Measurements from ENCODE around the gene PSD4.

Gene PSD4

GRCh38 chr2:113207021-113207420 lies 33.2 kb downstream of the PSD4 start:
- H3K4me1 ChIP-seq (ENCODE audit: control insufficient read depth, low read depth, low read length) = peaks cover 2% of the 10 kb centered on the region

GRCh38 chr2:113208396-113208795 lies 34.6 kb downstream of the PSD4 start:
- Histone ChIP-seq H3K27ac (ENCODE audit: low read length) (no peak overlapping the region), H3K9me3 (ENCODE audit: control insufficient read depth, low read depth, low read length) (no peaks in the 10 kb centered on the region), H3K4me3 (ENCODE audit: low read length) (no peak overlapping the region), H3K9ac (ENCODE audit: low read length) (no peak overlapping the region), H3K4me1 (ENCODE audit: control insufficient read depth, low read depth, low read length) (peaks cover 4% of the 10 kb centered on the region), H3K27me3 (ENCODE audit: control insufficient read depth, insufficient read depth, low read length) (no peaks in the 10 kb centered on the region), H3K36me3 (ENCODE audit: control insufficient read depth, low read depth, low read length) (no peaks in the 10 kb centered on the region)

More at GRCh38 chr2:113207021-113207420, 33.2 kb downstream of the PSD4 start:
- no peaks in the 10 kb centered on the region for H3K9me3 ChIP-seq (ENCODE audit: control insufficient read depth, low read depth, low read length)
- no peaks in the 10 kb centered on the region for H3K36me3 ChIP-seq (ENCODE audit: control insufficient read depth, low read depth, low read length)
- H3K4me3 ChIP-seq (ENCODE audit: low read length) = no peak overlapping the region
- H3K9ac ChIP-seq (ENCODE audit: low read length) = no peak overlapping the region
- H3K27ac ChIP-seq (ENCODE audit: low read length) = no peak overlapping the region
- H3K27me3 ChIP-seq (ENCODE audit: control insufficient read depth, insufficient read depth, low read length) = no peaks in the 10 kb centered on the region

GRCh38 chr2:113209011-113209645 lies 35.4 kb downstream of the PSD4 start:
- peaks cover 9% of the 10 kb centered on the region for H3K4me1 ChIP-seq (ENCODE audit: control insufficient read depth, low read depth, low read length)
- H3K27me3 ChIP-seq (ENCODE audit: control insufficient read depth, insufficient read depth, low read length) = no peaks in the 10 kb centered on the region
- no peak overlapping the region for H3K9ac ChIP-seq (ENCODE audit: low read length)
- H3K9me3 ChIP-seq (ENCODE audit: control insufficient read depth, low read depth, low read length) = no peaks in the 10 kb centered on the region
- no peak overlapping the region for H3K27ac ChIP-seq (ENCODE audit: low read length)
- H3K4me3 ChIP-seq (ENCODE audit: low read length) = no peak overlapping the region
- no peaks in the 10 kb centered on the region for H3K36me3 ChIP-seq (ENCODE audit: control insufficient read depth, low read depth, low read length)

GRCh38 chr2:113209646-113210171 lies 35.9 kb downstream of the PSD4 start:
- Histone ChIP-seq H3K36me3 (ENCODE audit: control insufficient read depth, low read depth, low read length) (no peaks in the 10 kb centered on the region), H3K27ac (ENCODE audit: low read length) (no peak overlapping the region), H3K9me3 (ENCODE audit: control insufficient read depth, low read depth, low read length) (no peaks in the 10 kb centered on the region)

GRCh38 chr2:113211226-113212105 lies 37.7 kb downstream of the PSD4 start:
- Histone ChIP-seq H3K9me3 (ENCODE audit: control insufficient read depth, low read depth, low read length) (no peaks in the 10 kb centered on the region), H3K36me3 (ENCODE audit: control insufficient read depth, low read depth, low read length) (no peaks in the 10 kb centered on the region), H3K4me3 (ENCODE audit: low read length) (no peak overlapping the region), H3K27me3 (ENCODE audit: control insufficient read depth, insufficient read depth, low read length) (no peaks in the 10 kb centered on the region), H3K4me1 (ENCODE audit: control insufficient read depth, low read depth, low read length) (peaks cover 9% of the 10 kb centered on the region), H3K9ac (ENCODE audit: low read length) (no peak overlapping the region), H3K27ac (ENCODE audit: low read length) (no peak overlapping the region)

More at GRCh38 chr2:113209646-113210171, 35.9 kb downstream of the PSD4 start:
- peaks cover 9% of the 10 kb centered on the region for H3K4me1 ChIP-seq (ENCODE audit: control insufficient read depth, low read depth, low read length)
- no peak overlapping the region for H3K9ac ChIP-seq (ENCODE audit: low read length)
- no peaks in the 10 kb centered on the region for H3K27me3 ChIP-seq (ENCODE audit: control insufficient read depth, insufficient read depth, low read length)
- H3K4me3 ChIP-seq (ENCODE audit: low read length) = no peak overlapping the region

- H3K4me3 ChIP-seq (ENCODE audit: low read length) = no peak overlapping the region
- H3K9ac ChIP-seq (ENCODE audit: low read length) = no peak overlapping the region
- H3K9me3 ChIP-seq (ENCODE audit: control insufficient read depth, low read depth, low read length) = no peaks in the 10 kb centered on the region
- H3K27me3 ChIP-seq (ENCODE audit: control insufficient read depth, insufficient read depth, low read length) = no peaks in the 10 kb centered on the region
- peaks cover 14% of the 10 kb centered on the region for H3K4me1 ChIP-seq (ENCODE audit: control insufficient read depth, low read depth, low read length)
- no peaks in the 10 kb centered on the region for H3K36me3 ChIP-seq (ENCODE audit: control insufficient read depth, low read depth, low read length)
- no peak overlapping the region for H3K27ac ChIP-seq (ENCODE audit: low read length)
These were observed 38.7 kb downstream of the PSD4 start for GRCh38 chr2:113212245-113213060.

GRCh38 chr2:113213061-113213930 lies 39.5 kb downstream of the PSD4 start:
- H3K27ac ChIP-seq (ENCODE audit: low read length) = no peak overlapping the region
- no peaks in the 10 kb centered on the region for H3K9me3 ChIP-seq (ENCODE audit: control insufficient read depth, low read depth, low read length)
- H3K4me3 ChIP-seq (ENCODE audit: low read length) = no peak overlapping the region
- H3K27me3 ChIP-seq (ENCODE audit: control insufficient read depth, insufficient read depth, low read length) = no peaks in the 10 kb centered on the region
- H3K36me3 ChIP-seq (ENCODE audit: control insufficient read depth, low read depth, low read length) = no peaks in the 10 kb centered on the region
- H3K4me1 ChIP-seq (ENCODE audit: control insufficient read depth, low read depth, low read length) = peaks cover 19% of the 10 kb centered on the region
- H3K9ac ChIP-seq (ENCODE audit: low read length) = no peak overlapping the region

- no peak overlapping the region for H3K9ac ChIP-seq (ENCODE audit: low read length)
- no peaks in the 10 kb centered on the region for H3K27me3 ChIP-seq (ENCODE audit: control insufficient read depth, insufficient read depth, low read length)
- H3K4me1 ChIP-seq (ENCODE audit: control insufficient read depth, low read depth, low read length) = peaks cover 19% of the 10 kb centered on the region
- no peaks in the 10 kb centered on the region for H3K9me3 ChIP-seq (ENCODE audit: control insufficient read depth, low read depth, low read length)
- H3K36me3 ChIP-seq (ENCODE audit: control insufficient read depth, low read depth, low read length) = no peaks in the 10 kb centered on the region
- no peak overlapping the region for H3K27ac ChIP-seq (ENCODE audit: low read length)
- H3K4me3 ChIP-seq (ENCODE audit: low read length) = no peak overlapping the region
These were observed 40.4 kb downstream of the PSD4 start for GRCh38 chr2:113214141-113214540.

GRCh38 chr2:113215056-113215455 lies 41.3 kb downstream of the PSD4 start:
- no peaks in the 10 kb centered on the region for H3K27me3 ChIP-seq (ENCODE audit: control insufficient read depth, insufficient read depth, low read length)
- peaks cover 19% of the 10 kb centered on the region for H3K4me1 ChIP-seq (ENCODE audit: control insufficient read depth, low read depth, low read length)
- H3K9ac ChIP-seq (ENCODE audit: low read length) = no peak overlapping the region
- H3K4me3 ChIP-seq (ENCODE audit: low read length) = no peak overlapping the region
- H3K27ac ChIP-seq (ENCODE audit: low read length) = no peak overlapping the region
- H3K9me3 ChIP-seq (ENCODE audit: control insufficient read depth, low read depth, low read length) = no peaks in the 10 kb centered on the region
- H3K36me3 ChIP-seq (ENCODE audit: control insufficient read depth, low read depth, low read length) = no peaks in the 10 kb centered on the region

- no peaks in the 10 kb centered on the region for H3K27me3 ChIP-seq (ENCODE audit: control insufficient read depth, insufficient read depth, low read length)
- no peak overlapping the region for H3K4me3 ChIP-seq (ENCODE audit: low read length)
- H3K27ac ChIP-seq (ENCODE audit: low read length) = no peak overlapping the region
- H3K9me3 ChIP-seq (ENCODE audit: control insufficient read depth, low read depth, low read length) = no peaks in the 10 kb centered on the region
- H3K4me1 ChIP-seq (ENCODE audit: control insufficient read depth, low read depth, low read length) = peaks cover 19% of the 10 kb centered on the region
- no peaks in the 10 kb centered on the region for H3K36me3 ChIP-seq (ENCODE audit: control insufficient read depth, low read depth, low read length)
- H3K9ac ChIP-seq (ENCODE audit: low read length) = no peak overlapping the region
These were observed 42.5 kb downstream of the PSD4 start for GRCh38 chr2:113216321-113216720.
